K562 (cell line): Measurements from ENCODE around the gene ZNF780B. TPM values are rescaled to one million over a fixed set of nuclear protein-coding genes. Genes with fewer than 3 reads are reported as not detected.
A peak's percentile ranks its signal among the peaks of the same experiment; 100 is the strongest.

ENCODE experiments used
- ARID1B ChIP-seq: fragments of 450-650 bp; IDR thresholded peaks from 2 replicates; pipeline ENCODE4 v1.6.1; 2016; ENCODE audit warnings: antibody characterized with exemption, mild to moderate bottlenecking, inconsistent platforms
- CHD1 ChIP-seq: fragments of 200-600 bp; sonication (generic); IDR thresholded peaks from one replicate; pipeline ENCODE4 v1.6.1; 2012; ENCODE audit warnings: mild to moderate bottlenecking, moderate library complexity, low read length, inconsistent platforms
- DACH1 ChIP-seq: fragments of 450-650 bp; IDR thresholded peaks from 2 replicates; pipeline ENCODE4 v1.6.1; 2018; ENCODE audit not compliant: partially characterized antibody
- DNMT1 ChIP-seq: fragments of 450-650 bp; IDR thresholded peaks from 2 replicates; pipeline ENCODE4 v1.6.1; 2016; ENCODE audit warnings: antibody characterized with exemption, mild to moderate bottlenecking
- HDAC6 ChIP-seq: IDR thresholded peaks from 2 replicates; pipeline ENCODE4 v1.6.1; 2012; ENCODE audit warnings: low read depth, mild to moderate bottlenecking, control low read depth, inconsistent platforms, low read length, moderate library complexity
- HDGF ChIP-seq: fragments of 450-650 bp; IDR thresholded peaks from 2 replicates; pipeline ENCODE4 v1.6.1; 2016
- KDM1A ChIP-seq, 2 experiments: fragments of 450-650 bp; IDR thresholded peaks; 2 replicates each; pipeline ENCODE4 v1.6.1; 2016; ENCODE audit warnings: mild to moderate bottlenecking in 2 of 2
- MCM5 ChIP-seq: fragments of 450-650 bp; IDR thresholded peaks from 2 replicates; pipeline ENCODE4 v1.6.1; 2016; ENCODE audit warnings: low read depth
- MTF1 ChIP-seq: fragments of 250-450 bp; sonication (Bioruptor Pico); IDR thresholded peaks from 2 replicates; pipeline ENCODE4 v1.9.0; 2021; ENCODE audit warnings: moderate library complexity, mild to moderate bottlenecking, inconsistent platforms, borderline replicate concordance
- MXI1 ChIP-seq: IDR thresholded peaks from 2 replicates; pipeline ENCODE4 v1.6.1; 2011; ENCODE audit warnings: low read depth, mild to moderate bottlenecking, improper control_type of control experiment, low read length
- NCOA1 ChIP-seq: fragments of 450-650 bp; IDR thresholded peaks from 2 replicates; pipeline ENCODE4 v1.6.1; 2016; ENCODE audit warnings: low read depth
- NFRKB ChIP-seq: fragments of 450-650 bp; IDR thresholded peaks from 2 replicates; pipeline ENCODE4 v1.6.1; 2016; ENCODE audit warnings: low read depth
- OTX1 ChIP-seq: fragments of 450-650 bp; formaldehyde crosslinking; IDR thresholded peaks from 2 replicates; pipeline ENCODE4 v1.4.0; 2022; ENCODE audit warnings: mild to moderate bottlenecking
- PHF20 ChIP-seq: fragments of 450-650 bp; IDR thresholded peaks from 2 replicates; pipeline ENCODE4 v1.6.1; 2018; ENCODE audit not compliant: partially characterized antibody
- PTRF ChIP-seq: fragments of 450-650 bp; IDR thresholded peaks from 2 replicates; pipeline ENCODE4 v1.6.1; 2016; ENCODE audit warnings: mild to moderate bottlenecking, missing genetic modification characterization, missing compliant biosample characterization
- PURB ChIP-seq: sonication (generic); formaldehyde crosslinking; IDR thresholded peaks from 2 replicates; pipeline ENCODE4 v1.9.0; 2021; ENCODE audit warnings: low read depth, mild to moderate bottlenecking, missing genetic modification reagents
- SMAD2 ChIP-seq: fragments of 150-350 bp; IDR thresholded peaks from 2 replicates; pipeline ENCODE4 v1.6.1; 2014; ENCODE audit warnings: low read depth, mild to moderate bottlenecking, low read length
- TEAD4 ChIP-seq, 2 experiments: sonication (generic) in 1 of 2; formaldehyde crosslinking in 1 of 2; IDR thresholded peaks; 2 replicates each; pipeline versions ENCODE4 v1.6.1 to v1.8.0; 2012 to 2022; ENCODE audit warnings: borderline replicate concordance in 1 of 2, inconsistent platforms in 1 of 2, low read length in 1 of 2, mild to moderate bottlenecking in 1 of 2, missing genetic modification reagents in 1 of 2
- TRIM24 ChIP-seq, 2 experiments: fragments of 450-650 bp; IDR thresholded peaks; 2 replicates each; pipeline ENCODE4 v1.6.1; 2016
- WHSC1 ChIP-seq: IDR thresholded peaks from one replicate; pipeline ENCODE4 v1.6.1; 2012; ENCODE audit warnings: low read length, control low read depth, inconsistent platforms
- ZNF140 ChIP-seq: fragments of 250-450 bp; sonication (Bioruptor Pico); IDR thresholded peaks from 2 replicates; pipeline ENCODE4 v1.8.0; 2021; ENCODE audit warnings: moderate library complexity, mild to moderate bottlenecking, inconsistent platforms
- ZNF239 ChIP-seq: fragments of 250-450 bp; sonication (Bioruptor Pico); IDR thresholded peaks from 2 replicates; pipeline ENCODE4 v1.4.0; 2020; ENCODE audit warnings: mild to moderate bottlenecking
- ZNF583 ChIP-seq: fragments of 250-450 bp; sonication (Bioruptor Pico); IDR thresholded peaks from 2 replicates; pipeline ENCODE4 v1.4.0; 2020
- ZNF766 ChIP-seq: fragments of 200-800 bp; sonication (Bioruptor generic); conservative IDR thresholded peaks from 2 replicates; pipeline ENCODE4 v1.6.1; 2016; ENCODE audit warnings: missing genetic modification characterization, missing compliant biosample characterization
- polyA plus RNA-seq, 8 experiments: library from polyadenylated mRNA; depleted of rRNA in 4 of 8; stranded (reverse) in 5 of 8; unstranded in 3 of 8; fragments of >200 nt; fragmentation: Nextera tagmentation in 2 of 8; fragmentation: Illumina TruSeq in 1 of 8; extraction: Ambion mirVana in 2 of 8; extraction: Trizol in 1 of 8; gene quantifications; 2 replicates each; pipeline versions ENCODE4 v1.2.1 to v1.2.3, GENCODE V29; 2011 to 2014; ENCODE audit warnings: inconsistent platforms in 1 of 8, missing spikeins in 1 of 8
- total RNA-seq, 7 experiments: library from RNA; depleted of rRNA in 6 of 7; stranded (reverse); fragments of >200 nt in 6 of 7; fragmentation: Illumina TruSeq in 2 of 7; extraction: Trizol in 2 of 7; gene quantifications; 2 replicates each; pipeline versions ENCODE4 v1.2.1 to v1.2.3, GENCODE V29; 2011 to 2021; ENCODE audit warnings: low replicate concordance in 1 of 7
- TF ChIP-seq, protein P1 (sequence below): fragments of 450-650 bp; IDR thresholded peaks from 2 replicates; pipeline ENCODE4 v1.7.0; 2016; ENCODE audit warnings: borderline replicate concordance
- TF ChIP-seq, protein P2 (sequence below): fragments of 250-450 bp; sonication (Bioruptor Pico); IDR thresholded peaks from 2 replicates; pipeline ENCODE4 v1.5.0; 2021
- TF ChIP-seq, protein P3 (sequence below): sonication (generic); formaldehyde crosslinking; IDR thresholded peaks from 2 replicates; pipeline ENCODE4 v1.8.0; 2022; ENCODE audit warnings: mild to moderate bottlenecking, missing genetic modification reagents

ZNF780B gene
- total and polyA plus RNA-seq, 9 of the 15 experiments (the other 6 are each of a cell fraction or from before 2014, with no cell fraction given) = 3.9 to 18.4 (median 8.8) TPM

DNA sequence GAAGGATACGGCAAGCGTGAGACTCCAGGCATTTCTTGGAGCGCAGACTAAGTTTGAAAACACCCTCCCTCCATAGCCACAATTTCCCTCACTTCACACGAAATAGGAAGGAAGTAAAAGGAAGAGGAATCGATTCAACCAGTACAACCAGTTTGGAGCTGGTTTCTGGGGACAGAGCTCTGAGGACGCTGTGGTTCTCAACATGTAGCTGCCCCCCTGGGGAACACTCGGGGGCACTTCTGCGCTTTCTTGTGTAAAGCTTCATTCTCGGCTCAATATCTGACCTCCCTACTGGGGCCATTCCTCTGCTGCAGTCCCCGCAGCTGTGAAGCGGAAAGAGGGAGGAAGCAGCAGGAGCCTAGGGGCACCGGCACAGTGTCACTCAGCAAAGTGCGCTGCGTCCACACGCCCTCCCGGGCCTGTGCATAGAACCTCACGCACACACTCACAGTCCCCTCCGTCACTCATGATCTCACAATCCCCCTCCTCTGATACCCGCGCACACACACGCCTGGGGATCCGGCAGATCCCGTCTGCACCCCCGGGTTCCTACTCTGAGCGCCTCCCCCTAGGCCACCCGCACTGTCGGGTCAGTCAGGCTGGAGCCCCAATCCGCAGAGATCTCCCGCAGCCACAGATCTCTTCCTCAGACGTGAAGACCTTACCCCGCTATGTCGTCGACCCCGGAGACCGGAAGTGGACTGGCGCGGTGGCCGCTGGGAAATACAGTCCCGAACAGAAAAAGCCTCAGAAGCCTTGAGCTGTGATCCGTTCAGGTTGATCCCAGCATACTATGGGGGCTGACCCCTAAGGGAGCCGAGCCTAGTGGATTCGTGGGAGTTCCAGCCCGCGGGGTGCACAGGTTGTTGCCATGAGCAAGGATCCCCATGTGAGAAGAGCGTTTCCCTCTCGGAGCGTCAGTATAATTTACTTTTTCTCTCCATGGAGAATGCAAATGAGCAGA lies 34.5 kb upstream of the ZNF780B start, which contains the start of gene ZNF780A (continued):
- TF ChIP-seq, protein P1, sequence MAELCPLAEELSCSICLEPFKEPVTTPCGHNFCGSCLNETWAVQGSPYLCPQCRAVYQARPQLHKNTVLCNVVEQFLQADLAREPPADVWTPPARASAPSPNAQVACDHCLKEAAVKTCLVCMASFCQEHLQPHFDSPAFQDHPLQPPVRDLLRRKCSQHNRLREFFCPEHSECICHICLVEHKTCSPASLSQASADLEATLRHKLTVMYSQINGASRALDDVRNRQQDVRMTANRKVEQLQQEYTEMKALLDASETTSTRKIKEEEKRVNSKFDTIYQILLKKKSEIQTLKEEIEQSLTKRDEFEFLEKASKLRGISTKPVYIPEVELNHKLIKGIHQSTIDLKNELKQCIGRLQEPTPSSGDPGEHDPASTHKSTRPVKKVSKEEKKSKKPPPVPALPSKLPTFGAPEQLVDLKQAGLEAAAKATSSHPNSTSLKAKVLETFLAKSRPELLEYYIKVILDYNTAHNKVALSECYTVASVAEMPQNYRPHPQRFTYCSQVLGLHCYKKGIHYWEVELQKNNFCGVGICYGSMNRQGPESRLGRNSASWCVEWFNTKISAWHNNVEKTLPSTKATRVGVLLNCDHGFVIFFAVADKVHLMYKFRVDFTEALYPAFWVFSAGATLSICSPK = no peak
- TF ChIP-seq, protein P2, sequence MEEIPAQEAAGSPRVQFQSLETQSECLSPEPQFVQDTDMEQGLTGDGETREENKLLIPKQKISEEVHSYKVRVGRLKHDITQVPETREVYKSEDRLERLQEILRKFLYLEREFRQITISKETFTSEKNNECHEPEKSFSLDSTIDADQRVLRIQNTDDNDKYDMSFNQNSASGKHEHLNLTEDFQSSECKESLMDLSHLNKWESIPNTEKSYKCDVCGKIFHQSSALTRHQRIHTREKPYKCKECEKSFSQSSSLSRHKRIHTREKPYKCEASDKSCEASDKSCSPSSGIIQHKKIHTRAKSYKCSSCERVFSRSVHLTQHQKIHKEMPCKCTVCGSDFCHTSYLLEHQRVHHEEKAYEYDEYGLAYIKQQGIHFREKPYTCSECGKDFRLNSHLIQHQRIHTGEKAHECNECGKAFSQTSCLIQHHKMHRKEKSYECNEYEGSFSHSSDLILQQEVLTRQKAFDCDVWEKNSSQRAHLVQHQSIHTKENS (CRISPR knock-in tag) = no peak
- TF ChIP-seq DACH1 = no peak
- TF ChIP-seq WHSC1 = no peak
- TF ChIP-seq ZNF583 = no peak
- TF ChIP-seq CHD1 = no peak
- peak; percentile 72 for TF ChIP-seq PHF20
- no peak for TF ChIP-seq PTRF (tag)
- TF ChIP-seq HDGF = no peak
- TF ChIP-seq ZNF239 (CRISPR knock-in tag) = no peak
- peak; percentile 41; the same call in 1 of the 2 replicates for TF ChIP-seq ARID1B
- TF ChIP-seq MTF1 (CRISPR knock-in tag) = no peak
- 0 out of 2 replicates have a peak, but pooled peaks have one; percentile 16 for TF ChIP-seq OTX1 (CRISPR knock-in tag)
- TF ChIP-seq ZNF766 (CRISPR knock-in tag) = no peak
- TF ChIP-seq HDAC6 = no peak
- TF ChIP-seq NFRKB = no peak
- TF ChIP-seq PURB (CRISPR knock-in tag) = no peak
- no peak for TF ChIP-seq TEAD4 (IDR thresholded peaks at IDR 0.05; ENCODE audit: low read length)
- no peak for TF ChIP-seq TEAD4 (CRISPR knock-in tag; IDR thresholded peaks at IDR 0.05; ENCODE audit: borderline replicate concordance)
- no peak for TF ChIP-seq MXI1
- peak; percentile 86 for TF ChIP-seq NCOA1
- TF ChIP-seq ZNF140 (CRISPR knock-in tag) = no peak
- no peak for TF ChIP-seq SMAD2
- TF ChIP-seq TRIM24 (IDR thresholded peaks at IDR 0.05) = peak in 1 of 2 experiments; percentile 69; a peak in 2 of 4 replicates
- no peak for TF ChIP-seq KDM1A (IDR thresholded peaks at IDR 0.05)
- TF ChIP-seq DNMT1 = 0 out of 2 replicates have a peak, but pooled peaks have one; percentile 56
- TF ChIP-seq, protein P3, sequence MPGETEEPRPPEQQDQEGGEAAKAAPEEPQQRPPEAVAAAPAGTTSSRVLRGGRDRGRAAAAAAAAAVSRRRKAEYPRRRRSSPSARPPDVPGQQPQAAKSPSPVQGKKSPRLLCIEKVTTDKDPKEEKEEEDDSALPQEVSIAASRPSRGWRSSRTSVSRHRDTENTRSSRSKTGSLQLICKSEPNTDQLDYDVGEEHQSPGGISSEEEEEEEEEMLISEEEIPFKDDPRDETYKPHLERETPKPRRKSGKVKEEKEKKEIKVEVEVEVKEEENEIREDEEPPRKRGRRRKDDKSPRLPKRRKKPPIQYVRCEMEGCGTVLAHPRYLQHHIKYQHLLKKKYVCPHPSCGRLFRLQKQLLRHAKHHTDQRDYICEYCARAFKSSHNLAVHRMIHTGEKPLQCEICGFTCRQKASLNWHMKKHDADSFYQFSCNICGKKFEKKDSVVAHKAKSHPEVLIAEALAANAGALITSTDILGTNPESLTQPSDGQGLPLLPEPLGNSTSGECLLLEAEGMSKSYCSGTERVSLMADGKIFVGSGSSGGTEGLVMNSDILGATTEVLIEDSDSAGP = no peak
- TF ChIP-seq MCM5 = no peak
